ENCODE measurements around the gene FLOT1. TPM values are rescaled to one million over a fixed set of nuclear protein-coding genes. Genes with fewer than 3 reads are reported as not detected.
A peak's percentile ranks its signal among the peaks of the same experiment; 100 is the strongest.

The FLOT1 gene
- total RNA-seq, 1 donor from 2014 or later: 77.6 TPM

DNA sequence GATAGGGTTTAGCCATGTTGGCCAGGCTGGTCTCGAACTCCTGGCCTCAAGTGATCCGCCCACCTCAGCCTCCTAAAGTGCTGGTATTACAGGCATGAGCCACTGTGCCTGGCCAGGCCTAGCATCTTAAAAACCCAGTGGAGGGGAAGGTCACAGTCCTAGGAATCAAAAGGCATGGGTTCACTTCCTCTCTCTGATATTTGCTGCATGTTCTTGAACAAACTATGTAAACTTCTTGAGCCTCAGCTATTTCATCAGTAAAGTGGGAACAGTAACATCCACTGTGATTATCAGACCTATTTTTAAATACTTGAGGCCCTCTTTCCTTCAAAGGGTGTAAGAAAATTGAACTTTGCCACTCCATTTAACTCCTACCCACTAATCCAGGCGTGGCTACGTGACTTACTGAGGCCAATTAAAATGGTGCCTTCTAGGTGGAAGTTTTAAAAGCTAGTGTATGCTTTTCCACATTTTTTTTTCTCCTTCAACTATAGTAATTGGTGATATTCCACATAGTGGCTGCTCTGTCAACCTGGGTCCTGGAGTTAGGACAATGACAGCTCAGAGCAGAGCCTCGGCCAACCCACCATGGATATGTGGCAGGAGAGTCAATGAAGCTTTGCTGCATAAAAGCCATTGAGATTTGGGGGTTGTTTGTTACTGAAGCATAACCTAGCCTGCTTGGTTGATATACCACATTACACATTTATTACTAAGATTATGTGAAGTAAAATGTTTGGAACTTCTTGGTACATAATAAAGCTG is 34.1 kb upstream of the FLOT1 start:
- no peak overlapping the region for H3K27ac ChIP-seq (ENCODE audit: low read depth, low read length)
- Mint-ChIP-seq H3K4me1 (ENCODE audit: low read depth, unreplicated experiment) (peaks cover 34% of the 10 kb centered on the region), H3K27me3 (ENCODE audit: low read depth, unreplicated experiment) (peaks cover 3% of the 10 kb centered on the region), H3K9me3 (ENCODE audit: unreplicated experiment) (no peaks in the 10 kb centered on the region), H3K36me3 (ENCODE audit: low read depth, unreplicated experiment) (peaks cover 2% of the 10 kb centered on the region), H3K4me3 (ENCODE audit: unreplicated experiment) (no peak overlapping the region), H3K27ac (ENCODE audit: unreplicated experiment) (peak overlapping the region; percentile 60)
- H2AFZ ChIP-seq (ENCODE audit: low read depth, low read length): no peak overlapping the region
- no peak for TF ChIP-seq EZH2 (IDR thresholded peaks at IDR 0.05; ENCODE audit: insufficient read depth, low read length)
- TF ChIP-seq, protein P1, sequence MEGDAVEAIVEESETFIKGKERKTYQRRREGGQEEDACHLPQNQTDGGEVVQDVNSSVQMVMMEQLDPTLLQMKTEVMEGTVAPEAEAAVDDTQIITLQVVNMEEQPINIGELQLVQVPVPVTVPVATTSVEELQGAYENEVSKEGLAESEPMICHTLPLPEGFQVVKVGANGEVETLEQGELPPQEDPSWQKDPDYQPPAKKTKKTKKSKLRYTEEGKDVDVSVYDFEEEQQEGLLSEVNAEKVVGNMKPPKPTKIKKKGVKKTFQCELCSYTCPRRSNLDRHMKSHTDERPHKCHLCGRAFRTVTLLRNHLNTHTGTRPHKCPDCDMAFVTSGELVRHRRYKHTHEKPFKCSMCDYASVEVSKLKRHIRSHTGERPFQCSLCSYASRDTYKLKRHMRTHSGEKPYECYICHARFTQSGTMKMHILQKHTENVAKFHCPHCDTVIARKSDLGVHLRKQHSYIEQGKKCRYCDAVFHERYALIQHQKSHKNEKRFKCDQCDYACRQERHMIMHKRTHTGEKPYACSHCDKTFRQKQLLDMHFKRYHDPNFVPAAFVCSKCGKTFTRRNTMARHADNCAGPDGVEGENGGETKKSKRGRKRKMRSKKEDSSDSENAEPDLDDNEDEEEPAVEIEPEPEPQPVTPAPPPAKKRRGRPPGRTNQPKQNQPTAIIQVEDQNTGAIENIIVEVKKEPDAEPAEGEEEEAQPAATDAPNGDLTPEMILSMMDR (IDR thresholded peaks at IDR 0.05; ENCODE audit: insufficient read depth, low read depth, low read length): no peak
- no peak overlapping the region for H3K4me3 ChIP-seq (ENCODE audit: insufficient read depth, low read depth, low read length)
- no peaks in the 10 kb centered on the region for H3K9me3 ChIP-seq (ENCODE audit: insufficient read depth, low read depth, low read length)
- H3K9ac ChIP-seq (ENCODE audit: low read length): no peak overlapping the region
- no peaks in the 10 kb centered on the region for H3K79me2 ChIP-seq (ENCODE audit: insufficient read depth, low read length)
- H4K20me1 ChIP-seq (ENCODE audit: insufficient read depth, low read length): no peaks in the 10 kb centered on the region
- H3K36me3 ChIP-seq (ENCODE audit: insufficient read depth, low read length): no peaks in the 10 kb centered on the region
- FAIRE-seq (no peak), DNase-seq (ENCODE audit: low read depth) (no peak)
- no peaks in the 10 kb centered on the region for H3K27me3 ChIP-seq (ENCODE audit: insufficient read depth, low read length)
- H3K4me1 ChIP-seq (ENCODE audit: insufficient read depth, low read length): peaks cover 26% of the 10 kb centered on the region
- no peak overlapping the region for H3K4me2 ChIP-seq (ENCODE audit: low read length)

DNA sequence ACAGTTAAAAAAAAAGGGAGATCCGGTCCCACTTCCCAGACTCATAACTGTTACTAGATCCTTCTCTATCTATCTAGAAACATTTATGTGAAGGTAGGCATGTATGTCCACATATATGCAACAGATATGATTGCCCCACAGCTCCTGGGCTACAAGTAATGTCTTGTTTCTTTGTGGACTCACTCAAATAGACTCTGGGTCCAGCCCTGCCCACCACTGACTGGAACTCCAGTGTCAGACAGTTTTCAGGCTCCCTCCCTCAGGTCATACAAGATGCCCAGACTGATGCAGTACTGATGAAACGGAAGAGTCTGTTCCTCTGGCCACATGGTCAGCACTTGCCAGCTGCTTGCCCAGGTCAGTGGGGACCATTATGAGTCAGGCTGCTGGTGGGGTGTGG is 32.6 kb upstream of the FLOT1 start:
- no peak overlapping the region for H3K4me2 ChIP-seq (ENCODE audit: low read length)
- H3K27me3 ChIP-seq (ENCODE audit: insufficient read depth, low read length): no peaks in the 10 kb centered on the region
- Mint-ChIP-seq H3K36me3 (ENCODE audit: low read depth, unreplicated experiment) (peaks cover 7% of the 10 kb centered on the region), H3K4me3 (ENCODE audit: unreplicated experiment) (no peak overlapping the region), H3K27ac (ENCODE audit: unreplicated experiment) (no peak overlapping the region), H3K4me1 (ENCODE audit: low read depth, unreplicated experiment) (peaks cover 28% of the 10 kb centered on the region), H3K27me3 (ENCODE audit: low read depth, unreplicated experiment) (peaks cover 3% of the 10 kb centered on the region), H3K9me3 (ENCODE audit: unreplicated experiment) (no peaks in the 10 kb centered on the region)
- TF ChIP-seq, protein P1 (IDR thresholded peaks at IDR 0.05; ENCODE audit: insufficient read depth, low read depth, low read length): no peak
- TF ChIP-seq EZH2 (IDR thresholded peaks at IDR 0.05; ENCODE audit: insufficient read depth, low read length): no peak
- no peaks in the 10 kb centered on the region for H3K79me2 ChIP-seq (ENCODE audit: insufficient read depth, low read length)
- no peaks in the 10 kb centered on the region for H3K9me3 ChIP-seq (ENCODE audit: insufficient read depth, low read depth, low read length)
- no peak for DNase-seq (ENCODE audit: low read depth)
- H3K27ac ChIP-seq (ENCODE audit: low read depth, low read length): no peak overlapping the region
- H3K9ac ChIP-seq (ENCODE audit: low read length): no peak overlapping the region
- peaks cover 18% of the 10 kb centered on the region for H3K4me1 ChIP-seq (ENCODE audit: insufficient read depth, low read length)
- no peak overlapping the region for H2AFZ ChIP-seq (ENCODE audit: low read depth, low read length)
- H3K4me3 ChIP-seq (ENCODE audit: insufficient read depth, low read depth, low read length): no peak overlapping the region
- H3K36me3 ChIP-seq (ENCODE audit: insufficient read depth, low read length): no peaks in the 10 kb centered on the region
- no peak for FAIRE-seq
- H4K20me1 ChIP-seq (ENCODE audit: insufficient read depth, low read length): no peaks in the 10 kb centered on the region

- Histone ChIP-seq H3K79me2 (ENCODE audit: insufficient read depth, low read length) (no peaks in the 10 kb centered on the region), H3K27ac (ENCODE audit: low read depth, low read length) (no peak overlapping the region), H3K36me3 (ENCODE audit: insufficient read depth, low read length) (no peaks in the 10 kb centered on the region), H3K4me2 (ENCODE audit: low read length) (no peak overlapping the region), H3K27me3 (ENCODE audit: insufficient read depth, low read length) (no peaks in the 10 kb centered on the region), H3K4me1 (ENCODE audit: insufficient read depth, low read length) (peaks cover 19% of the 10 kb centered on the region), H3K4me3 (ENCODE audit: insufficient read depth, low read depth, low read length) (no peak overlapping the region), H3K9ac (ENCODE audit: low read length) (no peak overlapping the region), H4K20me1 (ENCODE audit: insufficient read depth, low read length) (no peaks in the 10 kb centered on the region), H2AFZ (ENCODE audit: low read depth, low read length) (peak overlapping the region; percentile 30), H3K9me3 (ENCODE audit: insufficient read depth, low read depth, low read length) (no peaks in the 10 kb centered on the region)
- peaks cover 3% of the 10 kb centered on the region for H3K27me3 Mint-ChIP-seq (ENCODE audit: low read depth, unreplicated experiment)
- FAIRE-seq (no peak), DNase-seq (ENCODE audit: low read depth) (no peak)
- peaks cover 7% of the 10 kb centered on the region for H3K36me3 Mint-ChIP-seq (ENCODE audit: low read depth, unreplicated experiment)
- peaks cover 28% of the 10 kb centered on the region for H3K4me1 Mint-ChIP-seq (ENCODE audit: low read depth, unreplicated experiment)
- no peak overlapping the region for H3K27ac Mint-ChIP-seq (ENCODE audit: unreplicated experiment)
- H3K9me3 Mint-ChIP-seq (ENCODE audit: unreplicated experiment): no peaks in the 10 kb centered on the region
- no peak for TF ChIP-seq EZH2 (IDR thresholded peaks at IDR 0.05; ENCODE audit: insufficient read depth, low read length)
- TF ChIP-seq, protein P1 (IDR thresholded peaks at IDR 0.05; ENCODE audit: insufficient read depth, low read depth, low read length): no peak
- H3K4me3 Mint-ChIP-seq (ENCODE audit: unreplicated experiment): no peak overlapping the region
Measured at GRCh38 chr6:30774701-30775100, 32.2 kb upstream of the FLOT1 start.
